HL-60 (cell line): ENCODE results near the gene ANXA2.

Experiments
- CTCF ChIP-seq: IDR thresholded peaks from one replicate; pipeline ENCODE4 v1.5.1; 2011; ENCODE audit warnings: low read length, control low read depth, inconsistent platforms; ENCODE audit not compliant: insufficient read depth
- GABPA ChIP-seq: IDR thresholded peaks from 2 replicates; pipeline ENCODE4 v1.6.1; 2012; ENCODE audit warnings: low read depth
- POLR2AphosphoS5 ChIP-seq: IDR thresholded peaks from 2 replicates; pipeline ENCODE4 v1.6.1; 2012; ENCODE audit warnings: low read depth
- REST ChIP-seq: IDR thresholded peaks from 2 replicates; pipeline ENCODE4 v1.6.1; 2012; ENCODE audit warnings: low read depth; ENCODE audit not compliant: insufficient replicate concordance
- SPI1 ChIP-seq: IDR thresholded peaks from 2 replicates; pipeline ENCODE4 v1.6.1; 2012; ENCODE audit warnings: low read depth, mild to moderate bottlenecking, borderline replicate concordance

GRCh38 chr15:60426870-60427508, 29.2 kb upstream of the ANXA2 start:
- TF ChIP-seq CTCF (no peak), POLR2AphosphoS5 (no peak), REST (no peak), SPI1 (no peak), GABPA (no peak)
